Astrocyte of the cerebellum (primary cell): ENCODE data around the gene KSR2.

Experiments
- DNase-seq: peaks from one replicate; pipeline ENCODE4 v3.0.0-alpha.2; 2011; ENCODE audit warnings: low read depth
- H3K4me3 ChIP-seq: 2 replicates; pipeline ENCODE4 v1.5.1; 2011; ENCODE audit warnings: mild to moderate bottlenecking, low read depth, low read length, moderate library complexity
- CTCF ChIP-seq: IDR thresholded peaks from 2 replicates; pipeline ENCODE4 v1.5.1; 2012; ENCODE audit warnings: low read length, low read depth, moderate library complexity, mild to moderate bottlenecking; ENCODE audit errors: missing control alignments
- in situ Hi-C: cut with HindIII; loops from 2 replicates; pipeline ENCODE4 v1.10.0; 2017; ENCODE audit warnings: low sequenced_read_pairs

KSR2 gene

DNA sequence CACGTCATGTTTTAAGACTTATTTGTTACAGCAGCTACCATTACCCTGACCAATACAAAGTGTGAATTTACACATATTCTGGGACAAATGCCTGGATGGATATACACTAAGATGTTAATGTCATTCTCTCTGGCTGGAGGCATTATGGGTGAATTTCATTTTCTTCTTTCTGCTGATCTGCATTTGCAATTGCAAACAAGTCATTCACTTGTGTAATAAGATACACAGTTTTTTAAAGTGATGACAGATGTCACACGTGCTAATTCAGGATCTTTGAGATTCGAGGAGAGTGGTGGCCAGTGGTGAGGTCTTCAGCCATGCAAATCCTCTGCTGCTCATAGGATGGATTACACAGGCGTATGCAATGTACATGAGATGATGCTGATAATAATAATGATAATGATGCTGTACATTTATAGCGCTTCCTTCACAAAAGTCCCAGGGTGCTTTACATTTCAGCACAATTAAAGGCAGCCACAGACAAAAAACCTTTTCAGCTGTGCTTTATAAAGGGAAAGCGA lies 451.5 kb downstream of the KSR2 start:
- no peak for DNase-seq
- in situ Hi-C loops, result no loop called here
- no peak overlapping the region for H3K4me3 ChIP-seq
- TF ChIP-seq CTCF, result no peak

- H3K4me3 ChIP-seq, result no peak overlapping the region
- TF ChIP-seq CTCF, result no peak
- in situ Hi-C loops, result no loop called here
- no peak for DNase-seq
Measured at GRCh38 chr12:117516034-117516433, 452.8 kb downstream of the KSR2 start.

- TF ChIP-seq CTCF, result no peak
- in situ Hi-C loops, result no loop called here
- DNase-seq, result no peak
- H3K4me3 ChIP-seq, result no peak overlapping the region
Measured at GRCh38 chr12:117514016-117514415, 454.8 kb downstream of the KSR2 start.

- no peak for TF ChIP-seq CTCF
Measured at GRCh38 chr12:117513353-117513752, 455.4 kb downstream of the KSR2 start.

DNA sequence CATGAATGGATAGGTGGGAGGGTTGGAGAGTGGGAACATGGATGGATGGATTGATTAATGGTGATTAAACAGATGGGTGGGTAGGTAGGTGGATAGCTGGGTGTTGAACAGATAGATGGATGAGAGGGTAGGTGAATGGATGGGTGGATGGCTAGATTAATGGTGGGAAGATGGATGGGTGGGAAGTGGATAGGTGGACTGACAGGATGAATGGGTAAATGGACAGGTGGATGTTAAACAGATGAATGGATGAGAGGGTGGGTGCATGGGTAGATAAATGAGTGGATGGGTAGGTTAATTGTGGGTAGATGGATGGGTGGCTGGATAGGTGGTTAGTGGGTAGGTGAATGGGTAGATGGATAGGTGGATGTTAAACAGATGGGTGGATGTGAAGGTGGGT lies 460.3 kb downstream of the KSR2 start:
- no peak overlapping the region for H3K4me3 ChIP-seq
- in situ Hi-C loops, result no loop called here
- DNase-seq, result no peak
- no peak for TF ChIP-seq CTCF

More at GRCh38 chr12:117513353-117513752, 455.4 kb downstream of the KSR2 start:
- H3K4me3 ChIP-seq, result no peak overlapping the region
- no peak for DNase-seq
- in situ Hi-C loops, result no loop called here

- no peak for TF ChIP-seq CTCF
- DNase-seq, result no peak
- in situ Hi-C loops, result no loop called here
- no peak overlapping the region for H3K4me3 ChIP-seq
Measured at GRCh38 chr12:117507548-117507947, 461.2 kb downstream of the KSR2 start.

DNA sequence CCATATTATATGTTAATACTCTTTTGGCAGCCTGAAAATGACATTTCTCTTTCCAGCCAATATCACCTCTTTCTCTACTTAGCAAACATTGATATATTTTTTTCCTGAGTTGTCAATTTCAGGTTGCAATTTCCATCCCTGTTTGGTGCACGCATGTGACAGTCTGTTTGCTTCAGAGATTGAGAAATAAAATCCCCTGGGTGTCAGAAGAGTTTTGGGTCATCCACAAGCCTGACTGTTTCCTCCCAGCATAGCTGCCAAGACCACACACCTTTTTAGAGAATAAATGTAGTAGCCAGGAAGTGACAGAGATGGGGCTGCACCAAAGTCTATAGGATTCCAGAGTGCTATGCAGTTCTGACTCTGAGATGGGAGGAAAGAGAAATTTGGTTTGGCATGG lies 462.5 kb downstream of the KSR2 start:
- in situ Hi-C loops, result no loop called here
- DNase-seq, result no peak
- no peak overlapping the region for H3K4me3 ChIP-seq
- TF ChIP-seq CTCF, result no peak
